ENCODE results near the gene PCDHA3. TPM values are rescaled to one million over a fixed set of nuclear protein-coding genes. Genes with fewer than 3 reads are reported as not detected.

PCDHA3 gene
- total RNA-seq, 1 experiment from 2014 or later, result not detected

DNA sequence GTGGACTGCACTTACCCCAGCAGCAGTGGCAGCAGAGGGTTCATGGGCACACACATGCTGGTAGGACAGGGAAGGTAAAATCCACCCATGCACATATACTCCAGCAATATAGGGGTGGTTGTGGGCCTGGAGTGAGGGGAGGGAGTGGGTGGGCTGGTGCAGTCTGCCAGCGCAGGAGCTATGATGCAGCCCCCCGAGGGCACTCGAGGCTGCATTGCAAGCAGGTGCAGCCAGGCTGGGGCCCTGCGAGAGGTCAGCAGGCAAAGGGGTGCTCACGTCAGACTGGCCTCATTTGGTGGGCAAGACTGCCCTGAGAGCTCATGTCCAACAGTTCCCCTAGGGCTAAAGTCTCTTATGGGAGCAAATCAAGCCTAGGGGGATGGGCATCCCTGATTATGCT is 47.3 kb upstream of the PCDHA3 start:
- Histone ChIP-seq H4K5ac (ENCODE audit: insufficient read length, low read depth, low read length) (no peak overlapping the region), H3K79me2 (ENCODE audit: insufficient read depth, low read length) (no peaks in the 10 kb centered on the region), H2BK15ac (ENCODE audit: low read depth, low read length) (no peak overlapping the region), H2AK5ac (ENCODE audit: insufficient read length, low read length) (no peak overlapping the region), H3K56ac (ENCODE audit: insufficient read length, low read depth, low read length) (no peak overlapping the region), H3K79me1 (ENCODE audit: insufficient read depth, low read depth, low read length, poor library complexity, severe bottlenecking) (no peaks in the 10 kb centered on the region), H3K27ac (ENCODE audit: insufficient read length, low read depth, low read length) (no peak overlapping the region), H2BK5ac (ENCODE audit: insufficient read length, low read length) (no peak overlapping the region), H3K23me2 (ENCODE audit: insufficient read length, low read depth, low read length, poor library complexity, severe bottlenecking) (no peaks in the 10 kb centered on the region), H3T11ph (ENCODE audit: low read length) (no peak overlapping the region), H4K20me1 (ENCODE audit: control insufficient read depth, insufficient read depth, insufficient read length) (no peaks in the 10 kb centered on the region), H3K9ac (ENCODE audit: extremely low read depth, insufficient read length, low read length) (no peak overlapping the region), H3K14ac (ENCODE audit: insufficient read depth, low read length) (no peak overlapping the region), H2AFZ (ENCODE audit: low read length) (no peak overlapping the region), H2BK20ac (ENCODE audit: low read depth, low read length, poor library complexity, severe bottlenecking) (no peak overlapping the region), H3K27me3 (ENCODE audit: insufficient read depth, low read length) (no peaks in the 10 kb centered on the region), H2BK120ac (ENCODE audit: low read depth, low read length, poor library complexity, severe bottlenecking) (no peak overlapping the region), H3K4me2 (ENCODE audit: insufficient read depth, insufficient read length, low read length) (no peak overlapping the region), H4K91ac (ENCODE audit: insufficient read length, low read depth, low read length) (no peak overlapping the region), H2BK12ac (ENCODE audit: insufficient read length, low read depth, low read length) (no peak overlapping the region), H3K23ac (ENCODE audit: insufficient read length, low read depth, low read length) (no peak overlapping the region), H3K9me3 (ENCODE audit: control insufficient read depth, low read depth, low read length) (peaks cover 9% of the 10 kb centered on the region), H3K4me1 (ENCODE audit: insufficient read depth, low read length) (no peaks in the 10 kb centered on the region), H4K8ac (replicated peaks; ENCODE audit: insufficient read length, low read depth, low read length) (no peak overlapping the region), H3K4ac (ENCODE audit: low read depth, low read length) (no peak overlapping the region), H3K18ac (ENCODE audit: insufficient read length, low read depth, low read length) (no peak overlapping the region)
- Mint-ChIP-seq H3K36me3 (ENCODE audit: insufficient read depth in 1 of 3, low read depth in 3 of 3) (peaks cover 0 to 9% (median 5%) of the 10 kb centered on the region in 3 experiments; a peak in 4 of 7 replicates), H3K27me3 (ENCODE audit: low read depth) (peaks cover 11% of the 10 kb centered on the region), H3K4me3 (no peak overlapping the region), H3K9me3 (peaks cover 84 to 90% of the 10 kb centered on the region in 2 experiments), H3K4me1 (no peaks in the 10 kb centered on the region), H3K27ac (no peak overlapping the region)
- WGBS (ENCODE audit: extremely low coverage, insufficient read length, low lambda C conversion rate), result no CpG with 5 or more reads among the region's 5 CpGs
- no peak for DNase-seq
- TF ChIP-seq, protein P1, sequence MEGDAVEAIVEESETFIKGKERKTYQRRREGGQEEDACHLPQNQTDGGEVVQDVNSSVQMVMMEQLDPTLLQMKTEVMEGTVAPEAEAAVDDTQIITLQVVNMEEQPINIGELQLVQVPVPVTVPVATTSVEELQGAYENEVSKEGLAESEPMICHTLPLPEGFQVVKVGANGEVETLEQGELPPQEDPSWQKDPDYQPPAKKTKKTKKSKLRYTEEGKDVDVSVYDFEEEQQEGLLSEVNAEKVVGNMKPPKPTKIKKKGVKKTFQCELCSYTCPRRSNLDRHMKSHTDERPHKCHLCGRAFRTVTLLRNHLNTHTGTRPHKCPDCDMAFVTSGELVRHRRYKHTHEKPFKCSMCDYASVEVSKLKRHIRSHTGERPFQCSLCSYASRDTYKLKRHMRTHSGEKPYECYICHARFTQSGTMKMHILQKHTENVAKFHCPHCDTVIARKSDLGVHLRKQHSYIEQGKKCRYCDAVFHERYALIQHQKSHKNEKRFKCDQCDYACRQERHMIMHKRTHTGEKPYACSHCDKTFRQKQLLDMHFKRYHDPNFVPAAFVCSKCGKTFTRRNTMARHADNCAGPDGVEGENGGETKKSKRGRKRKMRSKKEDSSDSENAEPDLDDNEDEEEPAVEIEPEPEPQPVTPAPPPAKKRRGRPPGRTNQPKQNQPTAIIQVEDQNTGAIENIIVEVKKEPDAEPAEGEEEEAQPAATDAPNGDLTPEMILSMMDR (conservative IDR thresholded peaks at IDR 0.05), result no peak
